H1 (cell line): ENCODE results near the gene TNNC1.

Experiments
- CTCF ChIP-seq, 3 experiments: IDR thresholded peaks; 1 replicate in 2 of 3; 2 replicates in 1 of 3; pipeline versions ENCODE4 v1.5.1 to v1.6.1; 2011; ENCODE audit warnings: low read length in 3 of 3, mild to moderate bottlenecking in 3 of 3, inconsistent platforms in 2 of 3, low read depth in 1 of 3, moderate library complexity in 1 of 3; ENCODE audit not compliant: insufficient read depth in 1 of 3; ENCODE audit errors: control extremely low read depth in 1 of 3
- POLR2A ChIP-seq, 2 experiments: IDR thresholded peaks; 1 replicate in 1 of 2; 2 replicates in 1 of 2; pipeline ENCODE4 v1.6.1; 2011; ENCODE audit warnings: low read depth in 2 of 2, low read length in 2 of 2, mild to moderate bottlenecking in 2 of 2; ENCODE audit errors: control extremely low read depth in 1 of 2
- SIRT6 ChIP-seq: IDR thresholded peaks from one replicate; pipeline ENCODE4 v1.7.1; 2012; ENCODE audit warnings: low read length, inconsistent platforms
- SP2 ChIP-seq: IDR thresholded peaks from 2 replicates; pipeline ENCODE4 v1.6.1; 2012; ENCODE audit warnings: mild to moderate bottlenecking, low read length, inconsistent platforms

- no peak for TF ChIP-seq CTCF (IDR thresholded peaks at IDR 0.05; ENCODE audit: control extremely low read depth in 1 of 3, insufficient read depth in 1 of 3, low read depth in 1 of 3, low read length in 3 of 3)
- no peak for TF ChIP-seq SIRT6
- TF ChIP-seq SP2, result no peak
- TF ChIP-seq POLR2A (IDR thresholded peaks at IDR 0.05; ENCODE audit: control extremely low read depth in 1 of 2, low read depth in 2 of 2, low read length in 2 of 2), result no peak
Measured at GRCh38 chr3:52470920-52471319, 17.1 kb upstream of the TNNC1 start.
